Esophagus muscularis mucosa (tissue), 4 donors: ENCODE results near the gene KIF3A.

Experiments used
- EP300 ChIP-seq: sonication (generic); formaldehyde crosslinking; IDR thresholded peaks from one replicate; pipeline ENCODE4 v1.6.1; 2017; ENCODE audit warnings: antibody characterized with exemption
- POLR2A ChIP-seq: fragments of 450-650 bp; IDR thresholded peaks from one replicate; pipeline ENCODE4 v1.6.1; 2017; ENCODE audit warnings: antibody characterized with exemption, moderate library complexity, mild to moderate bottlenecking, low read depth
- POLR2AphosphoS5 ChIP-seq, 2 donors: sonication (generic); formaldehyde crosslinking; IDR thresholded peaks; one replicate each; pipeline ENCODE4 v1.6.1; 2017; ENCODE audit warnings: antibody characterized with exemption in 2 of 2
- TF ChIP-seq, protein P1 (sequence below), 3 experiments: fragments of 200-600 bp in 2 of 3; fragments of 450-650 bp in 1 of 3; sonication (generic) in 2 of 3; IDR thresholded peaks; one replicate each; pipeline ENCODE4 v1.5.1; 2017 to 2019; ENCODE audit warnings: antibody characterized with exemption in 3 of 3, mild to moderate bottlenecking in 2 of 3, moderate library complexity in 1 of 3

GRCh38 chr5:132662925-132663770 is 74.2 kb downstream of the KIF3A start:
- TF ChIP-seq, protein P1, sequence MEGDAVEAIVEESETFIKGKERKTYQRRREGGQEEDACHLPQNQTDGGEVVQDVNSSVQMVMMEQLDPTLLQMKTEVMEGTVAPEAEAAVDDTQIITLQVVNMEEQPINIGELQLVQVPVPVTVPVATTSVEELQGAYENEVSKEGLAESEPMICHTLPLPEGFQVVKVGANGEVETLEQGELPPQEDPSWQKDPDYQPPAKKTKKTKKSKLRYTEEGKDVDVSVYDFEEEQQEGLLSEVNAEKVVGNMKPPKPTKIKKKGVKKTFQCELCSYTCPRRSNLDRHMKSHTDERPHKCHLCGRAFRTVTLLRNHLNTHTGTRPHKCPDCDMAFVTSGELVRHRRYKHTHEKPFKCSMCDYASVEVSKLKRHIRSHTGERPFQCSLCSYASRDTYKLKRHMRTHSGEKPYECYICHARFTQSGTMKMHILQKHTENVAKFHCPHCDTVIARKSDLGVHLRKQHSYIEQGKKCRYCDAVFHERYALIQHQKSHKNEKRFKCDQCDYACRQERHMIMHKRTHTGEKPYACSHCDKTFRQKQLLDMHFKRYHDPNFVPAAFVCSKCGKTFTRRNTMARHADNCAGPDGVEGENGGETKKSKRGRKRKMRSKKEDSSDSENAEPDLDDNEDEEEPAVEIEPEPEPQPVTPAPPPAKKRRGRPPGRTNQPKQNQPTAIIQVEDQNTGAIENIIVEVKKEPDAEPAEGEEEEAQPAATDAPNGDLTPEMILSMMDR (IDR thresholded peaks at IDR 0.05) = no peak
- TF ChIP-seq POLR2A (no peak), POLR2AphosphoS5 (IDR thresholded peaks at IDR 0.05) (no peak), EP300 (no peak)
